HG03432 (cell line): ENCODE data around the gene RGS17.
"Not testable (repeated sequence)": the region's sequence is repeated elsewhere in the genome, so short reads cannot be mapped to it uniquely, and the experiment has no call there.

Experiments used
- ATAC-seq: cut with Tn5 transposase; IDR thresholded peaks from one replicate; pipeline ENCODE4 v1.9.1; 2021; ENCODE audit warnings: mild to moderate bottlenecking, moderate library complexity; ENCODE audit not compliant: unreplicated experiment

RGS17 gene

DNA sequence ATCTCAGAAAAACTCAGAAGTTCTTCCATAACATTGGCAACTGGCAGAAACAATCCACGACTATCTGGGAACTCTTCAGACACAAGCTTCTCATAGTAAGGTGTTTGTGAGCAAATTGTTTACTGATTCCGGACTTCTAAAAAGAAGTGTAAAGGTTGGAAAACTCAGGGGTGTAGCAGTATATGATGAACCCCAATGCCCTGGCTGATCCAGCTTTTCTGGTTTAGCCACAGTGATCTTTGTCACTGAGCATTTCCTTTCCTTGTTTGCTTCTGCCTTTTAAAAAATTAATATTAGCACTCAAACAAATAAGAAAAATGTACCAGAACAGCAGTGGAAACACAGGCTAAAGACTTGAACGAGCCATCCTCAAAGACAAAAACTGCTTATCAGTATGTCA is 4.9 kb downstream of the RGS17 start:
- no peak for ATAC-seq

DNA sequence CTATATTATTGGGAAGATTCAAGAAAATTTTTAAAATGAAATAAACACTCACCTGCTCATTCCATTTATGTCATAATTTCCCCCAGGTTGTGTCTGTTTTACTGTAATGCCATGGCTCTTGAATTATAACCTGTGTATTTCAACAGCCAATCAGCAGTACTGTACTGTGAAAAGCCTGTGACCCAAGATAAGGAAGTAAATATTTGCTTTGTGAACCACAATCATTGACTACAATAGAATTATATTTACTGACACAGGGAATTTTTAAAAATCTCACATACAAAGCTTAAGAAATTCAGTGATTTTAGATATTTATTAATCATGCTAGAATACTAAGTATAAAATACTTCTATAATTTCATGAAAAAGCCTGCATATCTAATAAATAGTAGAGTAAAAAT is 6.0 kb downstream of the RGS17 start:
- ATAC-seq: no peak

DNA sequence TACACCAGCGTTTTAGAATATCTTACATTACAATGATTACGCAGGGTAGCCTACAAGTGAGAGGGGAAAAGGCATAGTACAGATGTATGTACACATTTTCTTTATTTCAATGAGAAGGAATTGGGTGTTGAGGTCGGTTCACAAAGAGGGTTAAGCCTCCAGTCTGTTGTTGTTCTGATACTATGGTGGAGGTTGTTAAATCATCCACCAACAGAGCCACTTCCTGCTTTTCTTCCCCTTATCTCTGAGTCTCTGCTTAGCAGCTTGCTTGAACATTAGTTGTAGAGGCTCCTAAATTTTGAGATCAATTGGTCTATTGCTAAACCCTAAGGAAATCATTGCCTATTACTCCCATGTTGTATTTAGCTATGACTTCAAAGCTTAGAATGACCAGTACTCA is 7.3 kb downstream of the RGS17 start:
- ATAC-seq: peak; percentile 68

DNA sequence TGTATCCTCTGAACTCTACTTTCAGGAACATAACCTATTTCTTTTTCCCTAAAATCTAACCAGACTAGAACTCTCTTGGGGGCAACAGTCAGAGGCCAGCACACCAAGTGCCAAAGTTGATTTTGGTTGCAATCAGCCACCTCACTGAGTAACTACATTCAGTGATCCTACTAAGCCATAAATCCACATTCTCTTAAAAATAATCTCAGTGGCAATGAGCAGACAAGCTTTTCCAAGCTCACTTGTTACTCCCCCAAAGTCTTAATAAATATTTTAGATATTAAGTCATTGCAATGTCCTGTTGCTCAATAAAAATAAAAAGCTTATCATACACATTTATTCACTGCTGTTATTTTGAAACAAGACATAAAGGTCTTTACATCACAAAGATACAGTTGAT is 9.8 kb downstream of the RGS17 start:
- ATAC-seq: no peak

GRCh38 chr6:153117986-153118879 is 12.8 kb downstream of the RGS17 start:
- ATAC-seq: peak; percentile 99

- not testable (repeated sequence) for ATAC-seq
Observed at GRCh38 chr6:153111082-153111481, 20.0 kb downstream of the RGS17 start.

DNA sequence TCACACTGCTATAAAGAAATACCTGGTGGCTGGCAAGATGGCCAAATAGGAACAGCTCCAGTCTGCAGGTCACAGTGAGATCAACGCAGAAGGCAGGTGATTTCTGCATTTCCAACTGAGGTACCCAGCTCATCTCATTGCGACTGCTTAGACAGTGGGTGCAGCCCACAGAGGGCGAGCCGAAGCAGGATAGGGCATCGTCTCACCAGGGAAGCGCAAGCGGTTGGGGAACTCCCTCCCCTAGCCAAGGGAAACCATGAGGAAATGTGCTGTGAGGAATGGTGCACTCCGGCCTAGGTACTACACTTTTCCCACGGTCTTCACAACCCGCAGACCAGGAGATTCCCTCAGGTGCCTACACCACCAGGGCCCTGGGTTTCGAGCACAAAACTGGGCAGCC is 20.5 kb downstream of the RGS17 start:
- ATAC-seq: not testable (repeated sequence)

DNA sequence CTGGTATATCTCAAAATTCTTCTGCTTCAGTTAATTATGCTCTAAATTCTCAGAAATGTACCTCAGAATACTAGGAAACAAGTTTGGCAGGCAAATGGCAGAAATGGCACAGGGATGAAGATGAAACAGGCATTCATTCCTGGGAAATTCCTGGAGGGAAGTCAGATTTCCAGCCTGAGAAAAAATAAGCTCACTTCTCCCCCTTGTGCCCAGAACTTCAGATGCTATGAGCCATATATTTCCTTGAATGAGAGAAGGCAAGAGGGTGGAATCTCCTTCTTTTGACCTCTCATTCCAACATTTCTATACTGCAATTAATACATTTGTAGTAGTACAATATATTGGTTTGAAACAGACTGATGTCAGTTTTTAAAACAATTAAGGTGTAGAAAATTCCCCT is 22.8 kb downstream of the RGS17 start:
- ATAC-seq: no peak

DNA sequence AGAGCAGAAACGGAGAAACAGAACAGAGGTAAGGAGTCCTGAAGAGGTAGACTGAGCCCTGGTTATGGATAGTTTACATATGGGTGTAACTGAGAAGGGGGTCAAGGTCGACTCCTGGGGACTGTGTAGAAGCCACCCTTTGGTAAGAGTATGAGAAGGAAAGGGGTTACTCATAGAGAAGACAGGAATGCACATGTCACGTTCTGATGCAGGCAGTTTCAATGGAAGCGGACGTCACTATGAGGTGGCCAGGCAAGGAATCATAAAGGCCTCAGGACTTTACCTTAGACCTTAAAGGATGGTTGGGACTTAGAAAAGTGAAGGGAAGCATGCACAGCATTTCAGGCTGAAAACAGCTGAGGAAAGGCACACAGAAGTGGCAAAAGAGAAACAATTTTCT is 25.1 kb downstream of the RGS17 start:
- ATAC-seq: no peak

DNA sequence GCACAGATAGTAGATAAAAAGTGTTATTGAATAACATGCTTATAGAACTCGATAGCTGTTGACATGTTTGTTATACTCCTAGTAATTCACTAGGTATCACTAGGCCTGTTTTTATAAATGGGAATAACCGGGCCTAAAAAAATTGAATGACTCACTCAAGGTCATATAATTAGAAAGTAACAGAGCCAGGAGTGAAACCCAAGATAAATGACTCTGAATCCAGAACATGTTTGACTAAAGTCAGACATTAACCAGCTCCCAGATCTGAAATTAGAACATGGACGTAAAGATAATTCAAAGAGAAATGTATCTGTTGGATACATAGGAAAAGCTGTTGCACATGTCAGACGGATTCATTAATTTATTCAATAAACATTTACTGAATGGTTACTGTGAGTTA is 26.9 kb downstream of the RGS17 start:
- ATAC-seq: no peak

DNA sequence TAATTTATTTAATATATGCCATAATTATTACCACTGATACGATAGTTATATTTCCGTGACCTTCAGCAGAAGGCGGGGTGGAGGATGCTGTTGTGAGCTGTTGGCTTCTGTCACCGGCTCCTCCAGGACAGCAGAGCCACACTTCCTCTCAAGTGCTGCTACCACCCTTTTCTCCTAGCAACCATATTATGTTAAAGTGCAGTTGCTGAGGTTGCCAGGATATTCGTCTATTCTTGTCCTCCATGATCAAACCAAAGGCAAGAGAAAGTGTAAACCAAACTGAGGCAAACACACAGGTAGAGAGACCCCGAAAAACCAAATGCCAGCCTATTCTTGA is 27.8 kb downstream of the RGS17 start:
- ATAC-seq: no peak

DNA sequence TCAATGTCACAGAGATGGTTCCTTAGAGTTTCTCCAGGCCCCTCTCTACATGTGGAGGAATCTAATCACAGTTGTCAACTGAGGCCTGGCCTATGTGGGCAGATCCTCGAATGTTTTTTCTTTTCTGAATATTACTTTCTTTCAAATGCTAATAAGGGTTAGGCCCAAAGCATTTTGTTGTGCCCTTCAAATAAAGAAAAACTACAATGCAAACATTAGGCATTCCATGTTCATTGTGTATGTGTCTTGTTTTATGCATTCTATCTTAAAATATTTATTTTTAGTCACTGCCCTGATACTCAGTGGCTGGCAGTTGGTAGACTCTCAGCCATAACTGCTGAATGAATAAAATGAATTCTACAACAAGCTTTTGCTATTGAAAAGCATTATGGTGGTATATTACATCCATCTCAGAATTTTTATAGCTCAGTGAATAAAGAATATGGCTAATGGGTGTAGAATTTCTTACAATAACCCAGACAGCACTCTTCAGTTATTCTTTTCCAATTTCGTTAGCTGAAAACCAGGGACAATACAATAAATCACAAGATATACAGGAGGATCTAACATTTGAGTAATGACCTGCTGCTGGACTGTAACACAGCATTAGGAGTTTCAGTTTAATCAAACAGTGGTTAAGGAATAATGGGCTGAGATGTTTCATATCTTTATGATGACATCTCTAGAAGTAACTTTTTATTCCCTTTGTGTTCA is 28.3 kb downstream of the RGS17 start:
- no peak for ATAC-seq

- no peak for ATAC-seq
Observed at GRCh38 chr6:153101461-153101860, 29.6 kb downstream of the RGS17 start.

- ATAC-seq: peak; percentile 68
Observed at GRCh38 chr6:153099636-153100035, 31.4 kb downstream of the RGS17 start.

DNA sequence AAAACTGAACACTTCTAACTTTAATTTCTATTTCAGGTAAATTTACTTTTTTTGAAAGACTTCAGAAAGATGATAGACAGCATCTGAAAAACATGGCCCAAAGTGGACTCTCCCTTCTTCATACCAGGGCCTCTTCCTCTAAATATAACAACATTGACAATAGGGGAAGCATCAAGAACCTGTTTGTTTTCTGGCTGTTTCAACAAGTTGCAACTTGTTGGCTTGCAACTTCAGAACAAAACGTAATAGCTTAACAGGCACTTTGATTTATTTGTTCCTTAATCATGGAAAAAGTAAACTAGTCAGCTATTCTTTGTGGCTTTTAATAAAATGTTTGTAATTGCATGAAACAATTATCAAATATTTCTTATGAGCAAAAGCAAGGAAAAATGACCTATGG is 34.3 kb downstream of the RGS17 start:
- no peak for ATAC-seq

DNA sequence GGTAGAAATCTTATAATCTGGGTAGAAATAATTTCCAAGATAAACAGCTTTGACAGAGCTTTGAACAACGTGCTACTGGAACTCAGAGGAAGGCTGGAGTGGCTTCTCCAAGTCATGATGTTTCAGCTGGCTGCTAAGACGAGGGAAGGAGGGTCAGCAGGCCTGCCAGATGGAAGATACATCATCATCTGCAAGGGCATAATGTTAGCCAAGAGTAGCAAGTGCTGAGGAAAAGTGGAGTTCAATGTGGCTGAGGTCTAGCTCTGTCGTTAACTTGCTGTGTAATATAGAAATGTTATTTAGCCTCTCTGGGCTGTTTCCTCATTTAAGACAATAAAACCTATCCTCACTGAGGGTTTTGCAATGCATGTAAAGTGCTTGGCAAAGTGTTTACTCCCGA is 35.1 kb downstream of the RGS17 start:
- no peak for ATAC-seq

DNA sequence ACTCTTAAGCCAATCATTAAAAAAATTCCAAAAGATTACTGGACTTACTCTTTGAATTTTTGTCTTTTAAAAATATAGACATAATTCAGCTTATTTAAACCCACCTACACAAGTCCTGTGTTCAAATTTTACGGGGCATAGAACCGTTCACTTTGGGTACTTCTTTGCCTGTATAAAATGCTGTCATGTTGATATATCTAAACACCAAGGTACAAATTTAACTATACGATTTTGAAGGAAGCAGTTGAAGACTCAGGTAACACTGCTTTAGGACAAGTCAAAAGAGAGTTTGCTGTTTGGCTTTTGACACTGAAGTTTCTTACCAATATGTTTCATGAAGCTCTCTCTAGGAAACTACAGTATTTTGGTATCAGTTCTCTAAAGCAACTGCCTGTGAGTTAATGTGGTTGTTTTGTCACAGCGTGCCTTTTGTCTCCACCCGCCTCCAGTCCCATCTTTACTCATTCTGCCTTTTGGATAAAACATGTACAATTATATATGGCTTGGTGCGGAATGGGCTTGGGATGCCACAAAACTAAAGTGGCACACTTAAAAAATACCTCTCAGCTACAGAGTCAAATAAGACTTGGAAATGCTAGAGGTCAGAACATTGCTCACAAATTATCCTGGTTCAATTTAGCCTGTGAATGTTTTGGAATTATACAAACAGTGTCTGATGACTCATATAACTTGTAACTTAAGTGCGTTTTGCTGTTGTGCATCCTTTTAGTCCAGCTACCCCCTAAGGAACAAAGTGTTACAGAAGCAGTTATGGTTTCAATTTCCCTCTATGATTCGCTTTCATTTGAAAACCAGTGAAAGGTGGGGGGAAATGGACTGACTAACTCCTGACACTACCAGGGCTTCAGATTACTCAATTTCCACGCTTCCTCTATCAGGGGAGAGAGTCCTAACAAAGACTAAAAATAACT is 38.7 kb downstream of the RGS17 start:
- peak; percentile 88 for ATAC-seq

DNA sequence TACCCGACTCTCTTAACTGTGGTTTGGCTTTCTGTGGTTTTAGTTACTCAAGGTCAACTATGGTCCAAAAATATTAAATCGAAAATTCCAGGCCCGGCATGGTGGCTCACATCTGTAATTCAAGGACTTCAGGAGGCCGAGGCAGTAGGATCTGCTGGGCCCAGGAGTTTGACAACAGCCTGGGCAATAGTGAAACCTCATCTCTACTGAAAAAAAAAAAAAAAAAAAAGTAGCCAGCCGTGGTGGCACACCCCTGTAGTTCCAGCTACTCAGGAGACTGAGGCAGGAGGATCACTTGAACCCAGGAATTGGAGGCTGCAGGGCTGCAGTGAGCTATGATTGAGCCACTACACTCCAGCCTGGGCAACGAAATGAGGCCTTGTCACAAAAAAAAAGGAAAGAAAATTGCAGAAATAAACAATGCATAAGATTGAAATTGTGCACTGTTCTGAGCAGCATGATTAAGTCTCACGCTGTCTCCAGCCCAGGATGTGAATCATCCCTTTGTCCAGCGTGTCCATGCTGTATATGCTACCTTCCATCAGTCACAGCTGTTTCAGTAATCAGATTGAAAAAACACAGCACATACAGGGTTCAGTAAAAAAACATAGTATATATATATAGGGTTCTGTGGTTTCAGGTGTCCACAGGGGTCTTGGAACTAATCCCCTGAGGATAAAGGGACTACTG is 40.7 kb downstream of the RGS17 start:
- ATAC-seq: no peak

DNA sequence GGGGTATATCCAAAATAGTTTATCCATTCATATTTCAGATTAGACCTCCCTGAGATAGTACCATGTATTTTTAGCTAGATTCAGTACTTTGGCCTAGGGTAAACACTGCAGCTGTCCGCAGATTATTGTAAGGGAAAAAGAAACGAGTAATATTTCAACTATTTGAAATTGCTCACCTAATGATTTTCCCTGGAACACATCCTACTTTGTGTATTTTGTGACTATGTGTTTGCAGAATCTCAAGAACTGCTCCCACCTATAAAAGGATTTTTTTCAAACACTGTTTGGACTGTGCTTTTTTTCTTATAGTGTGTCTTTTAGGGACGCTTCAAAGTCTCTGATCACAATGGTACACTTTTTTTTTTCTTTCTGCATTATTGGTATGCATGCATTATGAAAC is 42.3 kb downstream of the RGS17 start:
- no peak for ATAC-seq

GRCh38 chr6:153087436-153087835 is 43.6 kb downstream of the RGS17 start:
- ATAC-seq: no peak
